MM.1S (cell line): ENCODE results near the gene NDOR1.
A peak's percentile ranks its signal among the peaks of the same experiment; 100 is the strongest.
"Not testable (repeated sequence)": the region's sequence is repeated elsewhere in the genome, so short reads cannot be mapped to it uniquely, and the experiment has no call there.

Experiments used
- DNase-seq: peaks from one replicate; pipeline ENCODE4 v3.0.0-alpha.2; 2015
- H2AFZ ChIP-seq: fragments of 300-600 bp; sonication (generic); 2 replicates; pipeline ENCODE4 v1.6.0; 2016; ENCODE audit warnings: antibody characterized with exemption, low read length
- H3F3A ChIP-seq: fragments of 300-600 bp; sonication (generic); 2 replicates; pipeline ENCODE4 v1.6.1; 2016; ENCODE audit warnings: mild to moderate bottlenecking, antibody characterized with exemption, low read length, moderate library complexity, mixed read lengths; ENCODE audit not compliant: insufficient read depth
- H3K27ac ChIP-seq: fragments of 300-600 bp; sonication (generic); 2 replicates; pipeline ENCODE4 v1.5.1; 2016; ENCODE audit warnings: mild to moderate bottlenecking, low read length
- H3K27me3 ChIP-seq: fragments of 300-600 bp; sonication (generic); replicated peaks from 2 replicates; pipeline ENCODE4 v1.6.0; 2016; ENCODE audit warnings: low read length; ENCODE audit not compliant: insufficient read depth
- H3K36me3 ChIP-seq: fragments of 300-600 bp; sonication (generic); replicated peaks from 2 replicates; pipeline ENCODE4 v1.6.1; 2016; ENCODE audit warnings: mild to moderate bottlenecking, low read length, mixed read lengths; ENCODE audit not compliant: insufficient read depth
- H3K4me1 ChIP-seq: fragments of 300-600 bp; sonication (generic); 2 replicates; pipeline ENCODE4 v1.6.1; 2016; ENCODE audit warnings: low read length, mixed read lengths
- H3K4me2 ChIP-seq: fragments of 300-600 bp; sonication (generic); 2 replicates; pipeline ENCODE4 v1.6.0; 2016; ENCODE audit warnings: low read depth, low read length
- H3K4me3 ChIP-seq: fragments of 300-600 bp; sonication (generic); 2 replicates; pipeline ENCODE4 v1.5.1; 2016; ENCODE audit warnings: low read length, mixed read lengths
- H3K79me2 ChIP-seq: fragments of 300-600 bp; sonication (generic); 2 replicates; pipeline ENCODE4 v1.6.1; 2016; ENCODE audit warnings: mixed run types, low read length, mixed read lengths
- H3K9ac ChIP-seq: fragments of 300-600 bp; sonication (generic); 2 replicates; pipeline ENCODE4 v1.6.1; 2016; ENCODE audit warnings: low read length, mixed read lengths
- H3K9me2 ChIP-seq: fragments of 300-600 bp; sonication (generic); replicated peaks from 2 replicates; pipeline ENCODE4 v1.6.1; 2016; ENCODE audit warnings: mild to moderate bottlenecking, low read length, mixed read lengths; ENCODE audit not compliant: insufficient read depth
- H3K9me3 ChIP-seq: fragments of 300-600 bp; sonication (generic); replicated peaks from 2 replicates; pipeline ENCODE4 v1.6.1; 2016; ENCODE audit warnings: mild to moderate bottlenecking, low read length, mixed read lengths; ENCODE audit not compliant: insufficient read depth
- H4K20me1 ChIP-seq: fragments of 300-600 bp; sonication (generic); 2 replicates; pipeline ENCODE4 v1.6.1; 2016; ENCODE audit warnings: mild to moderate bottlenecking, low read length, moderate library complexity, mixed read lengths; ENCODE audit not compliant: insufficient read depth
- EZH2 ChIP-seq: fragments of 300-600 bp; sonication (generic); optimal IDR thresholded peaks from 2 replicates; pipeline ENCODE3; 2017; ENCODE audit warnings: low read depth, mild to moderate bottlenecking, antibody characterized with exemption, low read length, mixed read lengths
- EZH2phosphoT487 ChIP-seq: fragments of 300-600 bp; sonication (generic); IDR thresholded peaks from 2 replicates; pipeline ENCODE4 v1.6.1; 2018; ENCODE audit warnings: antibody characterized with exemption, low read length
- TF ChIP-seq, protein P1 (sequence below): fragments of 300-600 bp; sonication (generic); IDR thresholded peaks from 2 replicates; pipeline ENCODE4 v1.5.1; 2016; ENCODE audit warnings: antibody characterized with exemption, low read length, mixed read lengths

Gene NDOR1

DNA sequence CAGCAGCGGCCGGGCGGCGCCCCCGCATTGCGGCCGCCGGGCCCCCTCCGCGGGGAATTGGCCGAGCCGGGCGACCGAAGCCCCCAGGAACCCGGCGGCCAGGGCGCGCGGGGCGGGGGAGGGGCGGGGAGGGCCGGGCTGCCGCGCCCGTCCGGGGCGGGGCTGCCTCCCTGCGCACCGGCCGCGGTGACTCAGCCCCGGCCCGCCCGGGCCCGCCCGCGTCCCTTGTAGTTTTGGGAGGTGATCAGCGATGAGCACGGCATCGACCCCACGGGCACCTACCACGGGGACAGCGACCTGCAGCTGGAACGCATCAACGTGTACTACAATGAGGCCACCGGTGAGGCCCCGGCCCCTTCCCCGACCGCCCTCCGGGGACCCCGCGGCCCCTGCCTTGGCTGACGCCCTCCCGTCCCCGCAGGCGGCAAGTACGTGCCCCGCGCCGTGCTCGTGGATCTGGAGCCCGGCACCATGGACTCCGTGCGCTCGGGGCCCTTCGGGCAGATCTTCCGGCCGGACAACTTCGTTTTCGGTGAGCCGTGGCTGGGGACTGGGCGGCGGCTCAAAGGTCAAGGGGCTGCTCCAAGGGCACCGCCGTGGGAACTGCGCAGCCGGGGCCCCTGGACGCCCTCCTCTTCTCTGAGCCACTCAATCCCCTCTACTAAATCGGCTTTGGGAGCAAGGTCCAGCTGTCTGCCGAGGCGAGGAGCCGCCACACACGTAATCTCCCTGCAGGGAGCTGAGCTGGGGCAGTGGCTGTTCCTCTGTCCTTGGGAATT lies 36.2 kb downstream of the NDOR1 start:
- H3K4me1 ChIP-seq, result peaks cover 12% of the 10 kb centered on the region; the same call in 1 of the 2 replicates
- no peaks in the 10 kb centered on the region for H3K27me3 ChIP-seq
- no peaks in the 10 kb centered on the region; the same call in 1 of the 2 replicates for H3K36me3 ChIP-seq
- peak overlapping the region; percentile 81 for H3K4me3 ChIP-seq
- peaks cover 31% of the 10 kb centered on the region for H3K79me2 ChIP-seq
- TF ChIP-seq EZH2phosphoT487, result no peak
- TF ChIP-seq, protein P1, sequence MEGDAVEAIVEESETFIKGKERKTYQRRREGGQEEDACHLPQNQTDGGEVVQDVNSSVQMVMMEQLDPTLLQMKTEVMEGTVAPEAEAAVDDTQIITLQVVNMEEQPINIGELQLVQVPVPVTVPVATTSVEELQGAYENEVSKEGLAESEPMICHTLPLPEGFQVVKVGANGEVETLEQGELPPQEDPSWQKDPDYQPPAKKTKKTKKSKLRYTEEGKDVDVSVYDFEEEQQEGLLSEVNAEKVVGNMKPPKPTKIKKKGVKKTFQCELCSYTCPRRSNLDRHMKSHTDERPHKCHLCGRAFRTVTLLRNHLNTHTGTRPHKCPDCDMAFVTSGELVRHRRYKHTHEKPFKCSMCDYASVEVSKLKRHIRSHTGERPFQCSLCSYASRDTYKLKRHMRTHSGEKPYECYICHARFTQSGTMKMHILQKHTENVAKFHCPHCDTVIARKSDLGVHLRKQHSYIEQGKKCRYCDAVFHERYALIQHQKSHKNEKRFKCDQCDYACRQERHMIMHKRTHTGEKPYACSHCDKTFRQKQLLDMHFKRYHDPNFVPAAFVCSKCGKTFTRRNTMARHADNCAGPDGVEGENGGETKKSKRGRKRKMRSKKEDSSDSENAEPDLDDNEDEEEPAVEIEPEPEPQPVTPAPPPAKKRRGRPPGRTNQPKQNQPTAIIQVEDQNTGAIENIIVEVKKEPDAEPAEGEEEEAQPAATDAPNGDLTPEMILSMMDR, result no peak
- no peak for TF ChIP-seq EZH2
- H3K9me3 ChIP-seq, result no peaks in the 10 kb centered on the region
- DNase-seq, result peak; percentile 53
- H3K27ac ChIP-seq, result peak overlapping the region; percentile 49; the same call in 1 of the 2 replicates
- H3K9me2 ChIP-seq, result no peaks in the 10 kb centered on the region
- peak overlapping the region; percentile 82 for H3K9ac ChIP-seq
- no peak overlapping the region for H2AFZ ChIP-seq
- peaks cover 28% of the 10 kb centered on the region; the same call in 1 of the 2 replicates for H3F3A ChIP-seq
- H3K4me2 ChIP-seq, result peak overlapping the region; percentile 92
- peaks cover 16% of the 10 kb centered on the region for H4K20me1 ChIP-seq

- Histone ChIP-seq H3F3A (peaks cover 28% of the 10 kb centered on the region; the same call in 1 of the 2 replicates), H3K27me3 (no peaks in the 10 kb centered on the region), H3K27ac (no peak overlapping the region), H2AFZ (no peak overlapping the region), H3K9me2 (no peaks in the 10 kb centered on the region), H4K20me1 (peaks cover 16% of the 10 kb centered on the region), H3K4me2 (peak overlapping the region; percentile 92), H3K79me2 (peaks cover 31% of the 10 kb centered on the region), H3K9me3 (no peaks in the 10 kb centered on the region), H3K4me1 (peaks cover 10% of the 10 kb centered on the region; the same call in 1 of the 2 replicates), H3K9ac (peak overlapping the region; percentile 82), H3K36me3 (no peaks in the 10 kb centered on the region; the same call in 1 of the 2 replicates), H3K4me3 (peak overlapping the region; percentile 81)
- TF ChIP-seq EZH2, result no peak
- TF ChIP-seq, protein P1, result no peak
- TF ChIP-seq EZH2phosphoT487, result no peak
- no peak for DNase-seq
Measured at GRCh38 chr9:137242269-137243203, 37.0 kb downstream of the NDOR1 start.

DNA sequence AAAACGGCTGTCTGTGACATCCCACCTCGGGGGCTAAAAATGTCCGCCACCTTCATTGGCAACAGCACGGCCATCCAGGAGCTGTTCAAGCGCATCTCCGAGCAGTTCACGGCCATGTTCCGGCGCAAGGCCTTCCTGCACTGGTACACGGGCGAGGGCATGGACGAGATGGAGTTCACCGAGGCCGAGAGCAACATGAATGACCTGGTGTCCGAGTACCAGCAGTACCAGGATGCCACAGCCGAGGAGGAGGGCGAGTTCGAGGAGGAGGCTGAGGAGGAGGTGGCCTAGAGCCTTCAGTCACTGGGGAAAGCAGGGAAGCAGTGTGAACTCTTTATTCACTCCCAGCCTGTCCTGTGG lies 37.7 kb downstream of the NDOR1 start:
- H3K9me3 ChIP-seq, H2AFZ ChIP-seq, H3K4me3 ChIP-seq, H3K4me2 ChIP-seq, H3K9ac ChIP-seq, H3K4me1 ChIP-seq, H3K9me2 ChIP-seq, H3K27ac ChIP-seq, H3K36me3 ChIP-seq, H3K27me3 ChIP-seq, DNase-seq: not testable (repeated sequence)
- peaks cover 28% of the 10 kb centered on the region; the same call in 1 of the 2 replicates for H3F3A ChIP-seq
- H4K20me1 ChIP-seq, result peaks cover 16% of the 10 kb centered on the region
- peaks cover 31% of the 10 kb centered on the region for H3K79me2 ChIP-seq
